HuH-7.5 (cell line): ENCODE data around the gene NET1.

Source experiments
- DNase-seq: peaks from one replicate; pipeline ENCODE4 v3.0.0; 2011; ENCODE audit warnings: low spot score

Gene NET1

DNA sequence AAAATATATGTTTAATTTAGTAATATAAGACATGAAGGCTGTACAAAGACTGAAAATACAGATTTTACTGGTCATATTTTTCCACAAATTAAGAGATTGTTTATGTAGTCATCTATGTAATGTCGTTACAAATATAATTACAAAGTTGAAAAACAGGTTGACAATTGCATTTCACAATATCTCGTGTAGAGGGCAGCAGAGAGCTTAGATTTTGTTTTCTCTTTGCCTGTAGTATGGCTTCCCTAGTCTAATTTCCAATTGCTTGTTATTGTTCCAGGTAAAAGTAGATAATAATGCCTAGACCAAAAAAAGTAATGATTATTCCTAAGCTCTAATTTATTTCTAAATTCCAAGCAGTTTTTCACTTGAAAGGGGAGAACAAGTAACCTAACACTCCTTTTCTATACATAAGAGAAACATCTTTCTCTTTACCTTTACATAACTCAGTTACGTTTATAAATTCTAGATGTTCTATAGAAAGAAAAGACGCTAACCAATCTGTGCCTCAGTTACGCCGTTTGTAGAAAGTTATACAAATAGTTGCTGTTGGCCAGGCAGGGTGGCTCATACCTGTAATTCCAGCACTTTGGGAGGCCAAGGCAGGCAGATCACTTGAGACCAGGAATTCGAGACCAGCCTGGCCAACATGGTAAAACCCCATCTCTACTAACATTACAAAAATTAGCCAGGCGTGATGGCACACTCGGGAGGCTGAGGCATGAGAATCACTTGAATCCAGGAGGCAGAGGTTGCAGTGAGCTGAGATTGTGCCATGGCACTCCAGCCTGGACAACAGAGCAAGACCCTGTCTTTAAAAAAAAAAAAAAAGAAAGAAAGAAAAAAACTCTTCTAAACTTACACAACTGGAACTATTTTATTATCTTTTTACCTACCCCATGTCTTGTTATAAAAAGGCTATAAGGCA lies 30.0 kb downstream of the NET1 start:
- DNase-seq: no peak

DNA sequence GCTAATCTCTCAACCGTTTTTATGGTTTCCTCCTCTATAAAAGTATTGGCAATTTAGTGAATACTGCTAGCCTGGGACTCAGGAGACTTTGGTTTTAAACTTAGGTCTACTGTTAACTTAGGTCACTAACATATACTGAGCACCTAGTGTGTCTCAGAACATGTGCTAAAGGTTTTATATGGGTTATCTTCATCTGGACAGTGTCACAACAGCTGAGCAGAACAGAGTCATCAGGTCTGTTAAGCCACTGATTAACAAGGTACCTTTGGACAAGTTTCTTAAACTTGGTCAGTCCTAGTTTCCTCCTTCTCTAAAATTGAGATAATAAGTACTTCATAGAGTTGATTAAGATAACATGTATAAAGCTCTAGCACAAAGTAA lies 30.6 kb downstream of the NET1 start:
- no peak for DNase-seq

DNA sequence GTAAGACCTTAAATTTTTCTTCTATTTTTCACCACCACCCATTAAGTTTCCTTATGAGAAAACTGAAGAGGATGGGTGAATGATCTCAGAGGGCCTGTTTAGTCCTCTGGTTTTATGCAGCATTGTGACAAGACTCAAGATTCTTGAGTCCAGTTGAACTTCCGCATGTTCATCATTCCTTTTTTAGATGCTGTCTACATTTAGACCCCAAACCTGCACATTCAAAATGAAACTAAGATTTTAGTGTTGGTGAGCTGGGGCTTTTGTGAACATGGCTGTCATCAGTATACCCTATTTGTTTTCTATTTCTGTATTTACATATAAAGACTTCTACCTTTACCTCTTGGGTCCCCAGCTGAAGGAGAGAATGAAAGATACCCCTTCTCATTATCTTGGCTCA lies 31.1 kb downstream of the NET1 start:
- no peak for DNase-seq

DNA sequence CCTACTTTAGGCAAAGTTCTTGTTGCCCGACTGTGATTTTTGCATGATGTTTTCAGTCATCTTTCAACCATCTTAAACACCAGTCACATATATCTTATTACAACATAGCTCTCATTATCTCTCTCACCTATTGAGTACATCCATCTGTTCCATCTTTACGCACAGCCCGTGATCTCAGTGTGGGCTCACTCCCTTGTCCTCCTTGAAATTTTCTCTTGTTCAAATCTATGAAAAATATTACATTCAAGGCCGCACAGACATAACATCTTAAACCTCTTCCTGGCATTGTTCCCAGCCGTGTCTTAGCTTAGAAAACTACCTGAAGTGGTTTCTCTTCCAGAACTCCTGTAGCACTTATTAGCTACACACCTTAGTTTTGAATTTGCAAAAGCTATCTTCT lies 32.6 kb downstream of the NET1 start:
- no peak for DNase-seq

DNA sequence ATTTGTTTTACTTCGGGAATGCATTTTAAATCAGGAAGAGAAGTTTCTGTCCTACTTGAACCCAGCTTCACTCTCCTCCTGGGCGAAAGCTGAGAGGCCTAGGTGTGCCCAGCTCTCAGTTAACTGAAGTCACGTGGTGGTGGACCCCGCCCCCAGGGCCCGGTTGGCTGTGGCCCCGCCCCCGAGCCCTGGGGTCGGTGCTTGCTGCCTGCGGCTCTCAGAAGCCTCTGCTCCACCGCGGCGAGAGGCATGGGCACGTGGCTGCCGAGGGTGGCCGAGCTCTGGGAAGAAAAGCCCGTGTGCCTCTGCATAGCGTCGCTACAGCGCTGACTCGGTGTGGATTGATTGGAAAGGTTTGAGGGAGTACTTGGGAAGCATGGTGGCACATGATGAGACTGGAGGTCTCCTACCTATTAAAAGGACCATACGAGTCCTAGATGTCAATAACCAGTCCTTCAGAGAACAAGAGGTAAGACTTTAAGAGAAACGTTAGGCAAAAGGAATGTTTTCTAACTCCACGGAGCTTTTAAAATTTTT lies 34.1 kb downstream of the NET1 start:
- DNase-seq: peak; percentile 49

DNA sequence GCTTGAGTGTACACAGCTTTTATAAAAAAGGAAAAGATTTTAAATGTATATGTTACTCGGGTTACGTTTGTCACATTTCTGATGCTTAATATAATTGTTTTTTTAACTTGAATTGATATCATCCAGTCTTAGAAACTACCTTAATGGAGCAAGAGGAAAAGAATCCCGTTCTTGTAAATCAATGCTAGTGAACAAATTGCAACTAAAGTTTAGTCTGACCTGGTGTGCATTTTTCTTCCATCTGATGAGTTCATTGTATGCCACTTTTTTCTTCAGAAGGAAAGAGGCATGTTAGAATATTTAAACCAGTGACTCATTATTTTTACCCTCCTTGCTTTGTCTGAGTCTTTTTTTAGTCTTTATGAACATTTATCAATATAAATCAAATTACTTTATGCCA lies 34.7 kb downstream of the NET1 start:
- no peak for DNase-seq

DNA sequence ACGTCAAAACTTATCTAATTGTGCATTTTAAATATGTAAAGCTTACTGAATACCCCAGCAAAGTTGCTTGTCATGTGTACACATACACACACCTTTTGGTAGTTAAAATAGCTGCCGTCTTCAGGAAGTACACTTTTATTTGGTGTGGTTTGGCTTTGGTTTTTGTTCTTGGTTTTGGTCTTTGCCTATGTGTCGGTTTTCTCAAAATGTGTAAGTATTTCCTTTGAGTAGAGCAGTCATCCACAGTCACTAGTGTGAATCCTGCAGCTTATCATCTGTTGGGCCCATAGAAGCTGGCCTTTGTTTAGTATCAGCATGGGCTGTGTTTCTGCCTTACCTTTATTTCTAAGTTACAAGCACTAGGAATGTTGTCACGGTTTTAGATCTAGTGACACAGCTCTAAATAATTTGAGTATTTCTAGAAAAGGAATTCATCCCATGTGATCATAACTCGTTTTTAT lies 35.3 kb downstream of the NET1 start:
- no peak for DNase-seq

DNA sequence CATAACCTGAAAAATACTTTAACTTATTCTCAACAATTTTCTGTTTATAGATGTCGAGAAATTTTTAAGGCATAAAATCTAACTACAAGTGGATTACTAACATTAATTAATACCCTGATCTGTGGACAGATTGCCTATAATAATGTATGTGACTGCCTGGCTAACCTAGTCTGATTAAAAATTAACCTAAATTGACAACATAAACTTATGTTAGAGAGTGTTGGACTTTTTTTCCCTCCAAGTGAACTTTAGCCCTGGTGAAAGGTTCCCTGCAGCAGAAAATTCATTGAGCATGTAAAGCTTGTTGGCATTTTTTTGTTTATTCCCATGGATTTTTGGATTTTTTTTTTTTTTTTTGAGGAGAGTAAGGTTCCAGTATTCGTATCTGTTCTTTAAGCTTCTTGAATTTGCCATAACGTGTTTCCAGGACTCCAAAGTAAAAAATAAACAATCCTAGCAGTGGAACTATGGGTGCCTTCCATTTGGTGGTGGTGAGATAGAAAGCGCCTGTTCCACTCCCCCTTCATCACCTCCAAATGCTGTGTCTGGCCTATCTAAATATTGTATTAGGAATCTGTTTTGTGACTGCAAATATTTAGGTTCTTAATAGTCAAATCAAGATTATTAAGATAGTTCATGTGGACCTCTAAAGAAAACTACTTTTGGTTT lies 36.1 kb downstream of the NET1 start:
- no peak for DNase-seq

DNA sequence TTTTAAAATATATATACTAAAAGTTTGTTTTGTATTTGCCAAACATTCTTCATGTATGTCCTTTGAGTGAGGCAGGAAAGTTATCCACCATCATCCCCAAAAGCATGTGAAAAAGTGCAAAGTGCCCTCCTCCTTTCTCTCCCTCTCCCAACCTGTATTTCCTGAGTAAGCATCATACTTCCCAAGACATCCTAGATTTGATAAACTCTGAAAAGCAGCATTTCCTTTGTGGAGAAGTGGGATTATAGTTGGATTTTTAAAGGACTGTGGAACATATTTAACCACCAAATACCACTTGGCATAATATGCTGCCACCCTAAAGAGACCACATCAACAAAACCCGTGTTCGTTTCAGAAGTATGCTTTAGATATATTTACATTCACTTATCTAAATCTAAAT lies 36.9 kb downstream of the NET1 start:
- no peak for DNase-seq

DNA sequence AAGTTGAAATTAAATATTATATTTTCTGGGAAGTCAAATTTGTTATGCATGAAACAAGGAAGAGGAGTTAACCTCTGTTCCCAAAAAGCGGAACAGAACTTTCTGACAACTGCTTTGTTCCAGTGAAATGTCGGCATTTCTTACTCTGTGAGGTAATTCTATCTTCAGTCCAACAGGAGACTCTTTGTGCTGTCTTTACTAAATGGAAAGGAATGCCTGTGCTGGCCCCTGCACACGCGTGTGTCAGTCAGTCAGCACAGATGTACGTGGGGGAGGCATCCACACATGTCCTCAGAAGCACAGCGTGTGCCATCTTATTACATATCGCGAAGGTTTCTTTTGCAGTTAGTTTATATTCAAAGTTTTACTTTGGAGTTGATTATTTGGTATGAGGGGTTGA lies 37.5 kb downstream of the NET1 start:
- no peak for DNase-seq

DNA sequence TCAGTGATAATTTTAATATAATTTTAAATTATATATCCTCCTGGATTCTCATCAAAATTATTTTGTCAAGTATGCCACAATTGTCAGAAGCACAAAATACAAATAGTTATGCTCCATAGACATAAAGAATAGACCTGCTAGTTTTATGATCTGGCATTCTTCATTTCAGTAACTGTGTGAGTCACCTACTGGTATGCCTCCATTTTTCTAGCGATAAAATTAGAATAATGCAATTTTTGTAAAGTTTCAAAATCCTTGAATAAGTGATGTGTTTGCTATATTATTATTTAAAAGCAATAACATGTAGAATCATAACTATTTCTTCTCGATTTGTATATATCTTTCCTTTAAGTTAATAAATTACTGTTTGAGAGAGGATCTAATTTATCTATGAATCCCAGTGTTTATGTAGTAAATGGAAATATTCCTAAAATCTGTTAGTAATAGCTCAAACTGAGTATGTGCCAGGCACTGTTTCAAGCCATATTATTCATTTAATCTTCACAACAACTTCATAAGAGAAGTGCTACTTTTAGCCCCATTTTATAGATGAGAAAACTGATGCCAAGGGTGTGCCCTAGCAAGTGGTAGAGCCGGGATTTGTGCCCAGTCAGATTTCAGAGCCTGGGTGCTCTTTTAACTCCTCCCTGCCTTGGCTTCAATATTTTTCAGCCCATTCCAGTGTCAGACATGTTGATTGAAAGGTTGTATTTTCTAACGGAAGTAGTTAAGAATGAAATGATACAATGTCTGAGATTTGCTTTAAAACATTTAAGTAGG lies 38.4 kb downstream of the NET1 start:
- DNase-seq: no peak

DNA sequence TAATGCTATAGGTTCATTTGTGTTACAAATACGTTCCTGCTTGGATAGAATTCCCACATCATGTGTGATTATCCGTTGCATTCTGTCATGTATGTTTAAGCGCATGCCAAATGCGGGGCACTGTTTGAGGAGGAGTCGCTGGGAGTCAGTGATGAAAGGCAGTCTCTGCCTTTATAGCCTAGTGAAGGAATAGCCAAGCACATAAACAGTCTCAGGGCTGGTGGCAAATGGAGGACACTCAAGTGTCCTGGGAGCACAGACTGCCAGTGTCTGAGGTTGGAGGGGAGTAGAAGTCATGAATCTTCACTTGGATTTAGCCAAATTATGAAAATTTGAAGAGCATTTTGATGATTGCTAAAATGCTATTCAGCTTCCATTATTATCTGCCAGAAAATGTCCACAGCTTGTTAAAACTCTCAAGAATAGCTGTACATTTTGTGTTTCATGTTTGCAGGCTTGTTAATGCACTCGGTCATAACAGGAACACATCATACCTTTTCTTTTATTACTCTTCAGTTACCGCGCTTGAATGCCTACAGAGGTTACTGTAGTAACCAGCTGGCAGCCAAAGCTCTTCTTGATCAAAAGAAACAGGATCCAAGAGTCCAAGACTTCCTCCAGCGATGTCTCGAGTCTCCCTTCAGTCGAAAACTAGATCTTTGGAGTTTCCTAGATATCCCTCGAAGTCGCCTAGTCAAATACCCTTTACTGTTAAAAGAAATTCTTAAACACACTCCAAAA lies 41.6 kb downstream of the NET1 start:
- DNase-seq: no peak

DNA sequence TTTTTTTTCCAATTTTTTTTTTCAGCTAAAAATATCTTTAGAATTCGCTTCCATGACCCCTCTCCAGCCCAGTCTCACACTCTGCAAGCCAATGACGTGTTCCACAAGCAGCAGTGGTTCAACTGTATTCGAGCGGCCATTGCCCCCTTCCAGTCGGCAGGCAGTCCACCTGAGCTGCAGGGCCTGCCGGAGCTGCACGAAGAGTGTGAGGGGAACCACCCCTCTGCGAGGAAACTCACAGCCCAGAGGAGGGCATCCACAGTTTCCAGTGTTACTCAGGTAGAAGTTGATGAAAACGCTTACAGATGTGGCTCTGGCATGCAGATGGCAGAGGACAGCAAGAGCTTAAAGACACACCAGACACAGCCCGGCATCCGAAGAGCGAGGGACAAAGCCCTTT lies 44.2 kb downstream of the NET1 start:
- no peak for DNase-seq

DNA sequence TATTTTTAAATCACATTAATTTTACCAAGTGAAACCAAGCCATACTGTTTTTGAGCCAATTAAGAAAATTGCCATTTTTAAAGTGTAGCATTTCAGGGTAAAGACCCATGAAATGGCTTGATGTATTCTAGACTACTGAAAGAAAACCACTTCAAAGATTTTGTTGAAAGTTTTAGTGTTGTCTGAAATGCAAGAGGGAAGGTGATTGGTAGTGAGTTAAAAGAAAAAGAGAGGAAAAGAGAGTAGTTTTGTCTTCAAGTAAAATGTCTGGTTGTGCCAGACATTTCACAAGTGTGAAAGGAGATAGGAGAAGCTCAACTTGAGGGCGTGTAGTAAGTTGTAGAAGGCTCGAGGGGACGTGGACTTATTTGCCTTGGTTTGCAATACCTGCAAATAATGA lies 45.4 kb downstream of the NET1 start:
- no peak for DNase-seq

DNA sequence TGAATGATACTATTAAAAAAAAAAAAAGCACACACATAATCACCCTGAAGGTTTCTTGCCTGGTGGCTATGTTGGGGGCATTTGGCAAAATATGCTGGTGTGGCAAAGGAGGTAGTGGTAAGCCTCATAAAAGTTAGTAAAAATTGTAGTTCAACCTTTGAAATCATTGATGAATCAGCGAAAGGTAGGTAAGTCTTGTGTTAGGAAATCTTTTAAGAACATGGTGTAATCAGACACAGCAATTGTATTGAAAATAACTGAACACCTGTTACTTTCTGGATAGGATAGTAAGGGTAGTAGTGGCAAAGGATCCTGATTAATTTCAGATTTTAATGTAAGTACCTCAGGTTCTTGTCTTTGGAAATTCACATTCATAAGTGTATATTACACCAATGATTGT lies 46.1 kb downstream of the NET1 start:
- no peak for DNase-seq

DNA sequence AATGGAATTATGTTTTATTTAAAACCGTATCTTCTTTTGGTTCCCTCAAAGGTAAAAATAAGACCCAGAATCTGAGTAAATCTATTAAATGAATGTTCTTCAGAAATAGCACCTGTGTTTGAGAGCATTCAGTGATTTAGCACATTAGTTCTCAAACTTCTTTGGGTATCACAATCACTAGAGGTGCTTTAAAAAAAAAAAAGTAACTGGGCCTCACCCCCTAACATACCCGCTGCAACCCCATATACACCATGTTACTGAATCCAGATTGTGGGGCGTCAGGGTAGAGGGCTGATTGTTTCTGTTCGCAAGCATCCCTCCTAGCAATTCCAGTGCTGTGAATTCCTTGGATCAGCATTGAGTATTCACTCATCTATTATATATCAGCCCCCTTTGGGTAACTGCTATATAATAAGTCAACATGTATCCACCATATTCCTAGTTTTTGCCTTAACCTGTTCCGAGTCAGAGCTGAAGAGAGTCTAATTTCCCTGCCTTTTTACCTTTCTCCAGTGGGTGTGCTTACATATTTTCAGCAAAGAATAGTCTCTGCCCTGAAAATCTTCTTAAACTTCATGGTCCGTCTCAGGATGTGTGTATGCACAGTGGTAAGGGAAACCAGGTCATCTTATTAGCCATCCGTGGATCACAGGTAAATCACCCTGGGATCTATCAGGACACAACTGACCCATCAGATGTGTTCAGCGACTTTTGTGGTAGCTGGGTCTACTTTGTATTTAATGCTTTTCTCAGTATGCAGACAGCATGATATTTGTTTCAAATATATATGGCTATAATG lies 46.8 kb downstream of the NET1 start:
- DNase-seq: no peak

DNA sequence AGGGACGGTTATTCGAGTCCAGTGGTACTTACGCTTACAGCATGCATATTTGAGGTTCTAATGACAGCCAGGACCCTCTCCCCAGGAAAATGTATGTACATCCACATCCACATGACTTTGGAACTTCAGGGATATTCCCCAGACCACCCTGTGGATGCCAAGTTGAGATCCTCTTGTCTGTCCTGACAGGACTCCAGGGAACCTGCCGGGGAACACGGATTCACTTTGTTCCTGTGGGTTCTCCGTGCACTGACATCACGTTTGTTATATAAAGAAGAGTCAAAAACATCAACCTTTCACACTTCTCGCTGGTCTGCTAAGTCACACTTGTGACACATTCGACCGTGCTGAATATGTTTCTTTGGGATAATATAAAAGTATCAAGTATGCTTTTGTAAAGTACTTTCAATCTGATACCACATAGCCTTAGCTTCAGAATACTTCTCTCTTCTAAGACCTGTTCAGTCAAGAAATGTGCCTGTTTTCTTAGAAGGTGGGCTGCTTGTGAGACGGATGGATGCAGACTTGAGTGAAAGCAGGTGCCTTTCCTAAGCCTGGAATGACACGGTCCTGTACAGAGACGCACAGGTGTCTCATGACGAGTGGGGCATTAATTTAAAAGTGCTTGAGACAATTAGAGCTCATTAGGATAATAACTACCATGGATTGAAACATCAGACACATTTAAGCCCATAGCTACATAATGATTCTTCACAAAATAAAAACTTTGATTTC lies 48.3 kb downstream of the NET1 start:
- DNase-seq: no peak

DNA sequence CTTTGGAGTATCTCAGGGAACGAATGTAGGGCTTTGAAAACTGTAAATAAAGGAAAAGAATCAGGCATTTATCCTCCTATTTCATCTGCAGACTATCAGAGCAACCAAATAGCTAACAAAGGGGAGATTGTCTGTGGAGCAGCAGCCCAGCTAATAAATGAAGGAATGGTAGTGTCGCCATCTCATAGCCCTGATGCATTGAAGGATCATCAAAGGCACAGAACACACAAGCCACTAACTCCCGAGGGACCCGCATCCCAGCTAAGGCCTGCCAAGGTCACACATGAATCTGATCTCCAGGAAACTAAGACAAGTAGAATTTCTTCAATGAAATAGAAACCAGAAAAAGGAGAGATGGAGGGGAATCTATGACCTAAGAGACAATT lies 48.8 kb downstream of the NET1 start:
- DNase-seq: no peak

DNA sequence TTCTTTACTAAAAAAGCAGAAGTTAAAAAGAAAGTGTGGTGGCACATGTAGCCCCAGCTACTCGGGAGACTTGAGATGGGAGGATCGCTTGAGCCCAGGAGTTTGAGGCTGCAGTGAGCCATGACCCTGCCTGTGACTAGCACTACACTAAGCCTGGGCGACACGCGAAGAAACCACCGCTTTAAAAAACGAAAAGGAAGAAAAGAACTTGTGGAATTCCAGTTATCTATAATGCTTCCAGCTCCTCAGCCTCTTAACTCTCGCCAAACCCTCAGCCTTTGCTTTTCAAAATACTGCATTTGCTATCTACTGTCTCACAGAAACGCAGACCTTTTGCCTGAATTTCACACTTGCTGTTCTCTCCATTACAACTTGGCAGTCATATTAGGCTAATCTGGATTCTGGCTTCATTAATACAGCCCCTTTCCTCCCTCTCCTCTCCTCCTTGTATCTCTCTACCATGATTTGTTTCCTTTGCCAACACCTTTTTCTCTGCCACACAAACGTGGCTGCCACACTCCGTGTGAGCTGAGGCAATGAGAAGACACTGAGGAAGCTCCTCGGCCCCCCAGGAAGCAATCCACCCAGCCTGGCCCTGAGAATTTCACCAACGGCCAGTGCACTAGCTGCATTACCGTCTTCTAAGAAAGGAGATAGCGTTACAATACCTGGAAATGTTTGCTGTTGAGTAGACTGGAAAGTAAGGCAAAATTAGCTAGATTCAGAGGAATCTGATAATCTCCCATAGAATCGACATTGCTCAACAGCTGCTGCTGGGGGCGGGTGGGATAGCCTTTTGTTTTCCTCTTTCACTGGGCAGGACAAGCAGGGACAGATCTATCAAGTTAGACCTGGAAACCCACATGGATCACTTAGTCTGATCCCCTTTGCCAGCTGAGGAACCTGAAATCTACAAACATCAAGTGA lies 49.8 kb downstream of the NET1 start:
- no peak for DNase-seq
